ENCODE measurements around the gene HAUS6.

Gene HAUS6

DNA sequence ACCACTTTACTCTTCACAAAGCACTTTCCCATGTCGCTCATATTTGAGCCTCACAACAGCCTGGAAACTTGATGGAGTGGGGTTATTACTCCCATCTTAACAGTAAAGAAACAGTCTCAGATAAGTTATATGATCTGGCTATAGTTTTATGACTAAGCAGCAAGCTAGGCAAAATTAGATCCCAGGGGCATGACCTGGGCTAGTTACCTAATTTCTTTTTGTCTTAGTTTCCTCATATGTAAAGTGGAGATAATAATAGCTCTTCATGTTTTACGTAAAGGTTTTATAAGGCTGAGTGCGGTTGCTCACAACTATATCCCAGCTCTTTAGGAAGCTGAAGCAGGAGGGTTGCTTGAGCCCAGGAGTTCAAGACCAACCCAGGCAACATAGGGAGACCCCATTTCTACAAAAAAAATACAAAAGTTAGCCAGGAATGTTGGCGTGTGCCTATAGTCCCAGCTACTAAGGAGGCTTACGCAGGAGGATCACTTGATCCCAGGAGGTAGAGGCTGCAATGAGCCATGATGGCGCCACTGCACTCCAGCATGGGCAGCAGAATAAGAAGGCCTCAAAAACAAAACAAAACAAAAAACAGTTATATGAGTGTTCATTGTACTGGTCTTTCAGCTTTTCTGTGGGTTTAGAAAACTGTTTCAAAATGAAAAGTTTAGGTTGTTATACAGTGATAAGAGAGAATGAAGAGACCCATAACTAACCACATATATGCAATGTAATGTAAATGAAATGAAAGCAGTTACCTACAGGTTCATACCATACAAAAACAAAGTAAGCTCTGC lies 31.0 kb upstream of the HAUS6 start:
- TF ChIP-seq, protein P1, sequence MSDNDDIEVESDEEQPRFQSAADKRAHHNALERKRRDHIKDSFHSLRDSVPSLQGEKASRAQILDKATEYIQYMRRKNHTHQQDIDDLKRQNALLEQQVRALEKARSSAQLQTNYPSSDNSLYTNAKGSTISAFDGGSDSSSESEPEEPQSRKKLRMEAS (IDR thresholded peaks at IDR 0.05; ENCODE audit: low read depth, low read length): no peak
- TF ChIP-seq MYC (IDR thresholded peaks at IDR 0.05; ENCODE audit: low read depth, low read length): no peak
- TF ChIP-seq, protein P2, sequence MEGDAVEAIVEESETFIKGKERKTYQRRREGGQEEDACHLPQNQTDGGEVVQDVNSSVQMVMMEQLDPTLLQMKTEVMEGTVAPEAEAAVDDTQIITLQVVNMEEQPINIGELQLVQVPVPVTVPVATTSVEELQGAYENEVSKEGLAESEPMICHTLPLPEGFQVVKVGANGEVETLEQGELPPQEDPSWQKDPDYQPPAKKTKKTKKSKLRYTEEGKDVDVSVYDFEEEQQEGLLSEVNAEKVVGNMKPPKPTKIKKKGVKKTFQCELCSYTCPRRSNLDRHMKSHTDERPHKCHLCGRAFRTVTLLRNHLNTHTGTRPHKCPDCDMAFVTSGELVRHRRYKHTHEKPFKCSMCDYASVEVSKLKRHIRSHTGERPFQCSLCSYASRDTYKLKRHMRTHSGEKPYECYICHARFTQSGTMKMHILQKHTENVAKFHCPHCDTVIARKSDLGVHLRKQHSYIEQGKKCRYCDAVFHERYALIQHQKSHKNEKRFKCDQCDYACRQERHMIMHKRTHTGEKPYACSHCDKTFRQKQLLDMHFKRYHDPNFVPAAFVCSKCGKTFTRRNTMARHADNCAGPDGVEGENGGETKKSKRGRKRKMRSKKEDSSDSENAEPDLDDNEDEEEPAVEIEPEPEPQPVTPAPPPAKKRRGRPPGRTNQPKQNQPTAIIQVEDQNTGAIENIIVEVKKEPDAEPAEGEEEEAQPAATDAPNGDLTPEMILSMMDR (IDR thresholded peaks at IDR 0.05; ENCODE audit: low read depth, low read length): no peak
- no peak for TF ChIP-seq POLR2A (IDR thresholded peaks at IDR 0.05; ENCODE audit: extremely low read depth, insufficient read length)
- H3K4me3 ChIP-seq (ENCODE audit: low read depth, low read length): no peak overlapping the region
- DNase-seq (ENCODE audit: low read depth): peak; percentile 62

DNA sequence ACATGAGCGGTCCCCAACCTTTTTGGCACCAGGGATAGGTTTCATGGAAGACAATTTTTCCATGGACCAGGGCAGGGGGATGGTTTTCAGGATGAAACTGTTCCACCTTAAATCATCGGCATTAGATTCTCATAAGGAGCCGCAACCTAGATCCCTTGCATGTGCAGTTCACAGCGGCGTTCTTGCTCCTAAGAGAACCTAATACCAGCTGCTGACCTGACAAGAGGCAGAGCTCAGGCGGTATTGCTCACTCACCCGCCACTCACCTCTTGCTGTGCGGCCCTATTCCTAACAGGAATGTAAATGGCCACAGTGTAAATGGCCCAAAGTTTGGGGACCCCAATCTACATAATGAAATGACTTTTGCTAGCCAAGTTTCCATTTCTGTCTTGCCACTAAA lies 27.7 kb upstream of the HAUS6 start:
- no peak for DNase-seq (ENCODE audit: low read depth)
- H3K4me3 ChIP-seq (ENCODE audit: low read depth, low read length): no peak overlapping the region
- TF ChIP-seq, protein P1 (IDR thresholded peaks at IDR 0.05; ENCODE audit: low read depth, low read length): no peak
- TF ChIP-seq POLR2A (IDR thresholded peaks at IDR 0.05; ENCODE audit: extremely low read depth, insufficient read length) (no peak), MYC (IDR thresholded peaks at IDR 0.05; ENCODE audit: low read depth, low read length) (no peak)
- TF ChIP-seq, protein P2 (IDR thresholded peaks at IDR 0.05; ENCODE audit: low read depth, low read length): no peak

DNA sequence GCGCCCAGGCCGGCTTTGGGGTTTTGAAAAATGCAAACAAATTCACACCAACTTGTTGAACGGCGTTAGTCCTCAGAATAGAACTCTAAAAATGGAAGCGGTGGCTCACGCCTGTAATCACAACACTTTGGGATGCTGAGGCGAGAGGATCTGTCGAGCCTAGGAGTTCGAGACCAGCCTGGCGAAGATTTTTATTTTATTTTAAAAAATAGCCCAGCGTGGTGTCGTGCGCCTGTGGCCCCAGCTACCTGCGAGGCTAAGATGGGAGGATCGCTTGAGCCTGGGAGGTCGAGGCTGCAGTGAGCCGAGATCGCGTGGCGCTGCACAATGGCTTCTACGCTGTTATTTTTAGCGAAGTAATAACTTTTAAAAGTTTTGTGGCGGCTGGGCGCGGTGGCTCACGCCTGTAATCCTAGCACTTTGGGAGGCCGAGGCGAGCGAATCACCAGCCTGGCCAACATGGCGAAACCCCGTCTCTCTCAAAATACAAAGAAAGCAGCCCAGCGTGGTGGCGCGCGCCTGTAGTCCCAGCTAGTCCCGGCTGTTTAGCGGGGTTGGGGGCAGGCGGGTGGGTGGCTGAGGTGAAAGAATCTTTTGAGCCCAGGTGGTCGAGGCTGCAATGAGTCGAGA lies 25.3 kb upstream of the HAUS6 start:
- DNase-seq (ENCODE audit: low read depth): peak; percentile 57
- TF ChIP-seq, protein P2 (IDR thresholded peaks at IDR 0.05; ENCODE audit: low read depth, low read length): no peak
- TF ChIP-seq, protein P1 (IDR thresholded peaks at IDR 0.05; ENCODE audit: low read depth, low read length): no peak
- no peak for TF ChIP-seq MYC (IDR thresholded peaks at IDR 0.05; ENCODE audit: low read depth, low read length)
- TF ChIP-seq POLR2A (IDR thresholded peaks at IDR 0.05; ENCODE audit: extremely low read depth, insufficient read length): no peak
- H3K4me3 ChIP-seq (ENCODE audit: low read depth, low read length): peak overlapping the region; percentile 59

DNA sequence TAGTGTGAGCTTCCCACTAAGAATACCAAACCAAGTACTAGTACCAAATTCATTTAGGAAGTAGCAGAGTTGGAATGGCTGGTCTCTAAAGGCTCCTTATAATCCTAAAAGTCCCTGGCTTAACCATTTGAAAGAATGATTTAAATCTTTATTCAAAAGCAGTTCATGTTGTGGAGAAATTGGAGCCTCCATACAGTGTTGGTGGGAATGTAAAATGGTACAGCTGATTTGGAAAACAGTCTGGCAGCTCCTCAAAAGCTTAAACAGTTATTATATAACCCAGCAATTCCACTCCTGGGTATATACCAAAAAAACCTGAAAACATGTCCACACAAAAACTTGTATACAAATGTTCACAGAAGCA lies 21.7 kb upstream of the HAUS6 start:
- no peak overlapping the region for H3K4me3 ChIP-seq (ENCODE audit: low read depth, low read length)
- TF ChIP-seq, protein P1 (IDR thresholded peaks at IDR 0.05; ENCODE audit: low read depth, low read length): no peak
- TF ChIP-seq, protein P2 (IDR thresholded peaks at IDR 0.05; ENCODE audit: low read depth, low read length): no peak
- no peak for TF ChIP-seq POLR2A (IDR thresholded peaks at IDR 0.05; ENCODE audit: extremely low read depth, insufficient read length)
- DNase-seq (ENCODE audit: low read depth): no peak

DNA sequence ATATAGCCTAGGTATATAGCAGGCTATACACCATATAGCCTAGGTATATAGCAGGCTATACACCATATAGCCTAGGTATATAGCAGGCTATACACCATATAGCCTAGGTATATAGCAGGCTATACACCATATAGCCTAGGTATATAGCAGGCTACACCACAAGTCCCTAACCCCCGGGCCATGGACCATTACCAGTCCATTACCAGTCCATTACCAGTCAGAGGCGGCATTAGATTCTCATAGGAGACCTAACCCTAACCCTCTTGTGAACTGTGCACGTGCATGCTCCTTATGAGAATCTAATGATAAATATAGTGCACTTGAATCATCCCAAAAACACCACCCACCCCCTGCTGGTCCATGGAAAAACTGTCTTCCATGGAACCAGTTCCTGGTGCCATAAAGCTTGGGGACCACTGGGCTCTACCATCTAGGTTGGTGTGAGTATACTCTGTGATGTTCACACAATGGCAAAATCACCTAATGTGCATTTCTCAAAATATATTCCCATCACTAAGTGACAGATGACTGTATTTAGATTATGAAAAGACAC lies 19.9 kb upstream of the HAUS6 start:
- TF ChIP-seq MYC (IDR thresholded peaks at IDR 0.05; ENCODE audit: low read depth, low read length): no peak
- TF ChIP-seq, protein P2 (IDR thresholded peaks at IDR 0.05; ENCODE audit: low read depth, low read length): peak; percentile 3
- TF ChIP-seq, protein P1 (IDR thresholded peaks at IDR 0.05; ENCODE audit: low read depth, low read length): no peak
- no peak overlapping the region for H3K4me3 ChIP-seq (ENCODE audit: low read depth, low read length)
- no peak for DNase-seq (ENCODE audit: low read depth)
